A673 (cell line): ENCODE data around the gene SENP2. TPM values are rescaled to one million over a fixed set of nuclear protein-coding genes. Genes with fewer than 3 reads are reported as not detected.

Experiments
- BruUV-seq: library from RNA; stranded (reverse); fragments of 400-500 nt; replicated peaks from 2 replicates; lab custom pipeline; 2021; lab: Mats Ljungman, UMichigan
- CTCF ChIA-PET: fragments of 300-600 bp; sonication (Branson Sonifier 250); formaldehyde crosslinking; loops from one replicate; lab custom pipeline; 2022; ENCODE audit warnings: antibody characterized with exemption; lab: Charles Lee
- POLR2A ChIA-PET: fragments of 300-600 bp; sonication (Branson Sonifier 250); formaldehyde crosslinking; loops from one replicate; lab custom pipeline; 2022; ENCODE audit warnings: antibody characterized with exemption; ENCODE audit not compliant: low non-redundant PET; lab: Charles Lee
- DNase-seq: peaks from one replicate; pipeline ENCODE4 v3.0.0-alpha.2; 2015; ENCODE audit warnings: low spot score
- H3K27ac ChIP-seq: fragments of 200-600 bp; sonication (generic); 2 replicates; pipeline ENCODE4 v1.5.1; 2016; ENCODE audit warnings: mixed run types, low read depth, mild to moderate bottlenecking, mixed read lengths, antibody characterized with exemption, low read length; ENCODE audit not compliant: poor library complexity, severe bottlenecking
- H3K27me3 ChIP-seq: fragments of 200-600 bp; sonication (generic); replicated peaks from 2 replicates; pipeline ENCODE4 v1.6.1; 2017; ENCODE audit warnings: mixed run types, low read depth, mild to moderate bottlenecking, mixed read lengths, antibody characterized with exemption, low read length; ENCODE audit not compliant: insufficient read depth, poor library complexity
- H3K36me3 ChIP-seq: fragments of 200-600 bp; sonication (generic); 2 replicates; pipeline ENCODE4 v1.6.1; 2016; ENCODE audit warnings: mixed run types, mild to moderate bottlenecking, mixed read lengths, antibody characterized with exemption, low read length; ENCODE audit not compliant: insufficient read depth, poor library complexity, severe bottlenecking
- H3K4me1 ChIP-seq: fragments of 200-600 bp; sonication (generic); 2 replicates; pipeline ENCODE4 v1.6.1; 2017; ENCODE audit warnings: mixed run types, mild to moderate bottlenecking, mixed read lengths, antibody characterized with exemption, low read length; ENCODE audit not compliant: insufficient read depth, poor library complexity, severe bottlenecking
- H3K4me3 ChIP-seq: fragments of 200-600 bp; sonication (generic); 2 replicates; pipeline ENCODE4 v1.5.1; 2016; ENCODE audit warnings: low read depth, mixed run types, mild to moderate bottlenecking, mixed read lengths, low read length; ENCODE audit not compliant: poor library complexity, severe bottlenecking
- H3K9me3 ChIP-seq: fragments of 200-600 bp; sonication (generic); 2 replicates; pipeline ENCODE4 v1.6.1; 2016; ENCODE audit warnings: mixed run types, low read depth, mild to moderate bottlenecking, mixed read lengths, antibody characterized with exemption, low read length; ENCODE audit not compliant: poor library complexity, severe bottlenecking
- CTCF ChIP-seq: fragments of 300-800, 200-600 bp; sonication (generic); conservative IDR thresholded peaks from 2 replicates; pipeline ENCODE4 v1.5.1; 2017; ENCODE audit warnings: low read depth, mild to moderate bottlenecking, antibody characterized with exemption, low read length, moderate library complexity, mixed read lengths
- EZH2 ChIP-seq: fragments of 200-600 bp; sonication (generic); IDR thresholded peaks from 2 replicates; pipeline ENCODE4 v1.6.1; 2017; ENCODE audit warnings: borderline replicate concordance, low read depth, mild to moderate bottlenecking, mixed read lengths, antibody characterized with exemption, low read length; ENCODE audit not compliant: poor library complexity, severe bottlenecking
- intact Hi-C: fragments of 100-400 bp; cut with micrococcal nuclease; formaldehyde crosslinking; loops from one replicate; pipeline ENCODE4 v1.10.0; 2022; ENCODE audit not compliant: unreplicated experiment
- total RNA-seq: library from RNA; stranded (reverse); gene quantifications from 2 replicates; pipeline ENCODE4 v1.2.3, GENCODE V29; 2021

SENP2 gene
- total RNA-seq, 1 experiment from 2014 or later: 43.4 TPM

GRCh38 chr3:185678027-185678426, 91.9 kb downstream of the SENP2 start:
- Histone ChIP-seq H3K9me3 (no peaks in the 10 kb centered on the region), H3K36me3 (peaks cover 47% of the 10 kb centered on the region), H3K27me3 (no peaks in the 10 kb centered on the region), H3K27ac (no peak overlapping the region), H3K4me1 (no peaks in the 10 kb centered on the region), H3K4me3 (no peak overlapping the region)
- no peak for TF ChIP-seq EZH2
- no peak for TF ChIP-seq CTCF
- ChIA-PET CTCF (interaction anchor here (0.6 to 2.0 kb wide), 7 partner anchors 9 to 266 kb away, joined by 3 to 21 read pairs (median 6); no protein-coding TSS in a partner anchor), POLR2A (no interaction called here)
- intact Hi-C loops: no loop called here
- BruUV-seq: no TSS peak
- DNase-seq: no peak

- no peak overlapping the region for H3K4me3 ChIP-seq
- no peak overlapping the region for H3K27ac ChIP-seq
- ChIA-PET CTCF (no interaction called here), POLR2A (no interaction called here)
- TF ChIP-seq EZH2 (no peak), CTCF (no peak)
- H3K36me3 ChIP-seq: peaks cover 34% of the 10 kb centered on the region
- BruUV-seq: no TSS peak
- H3K9me3 ChIP-seq: no peaks in the 10 kb centered on the region
- H3K27me3 ChIP-seq: no peaks in the 10 kb centered on the region
- no peak for DNase-seq
- no peaks in the 10 kb centered on the region for H3K4me1 ChIP-seq
- intact Hi-C loops: no loop called here
Measured at GRCh38 chr3:185680231-185680630, 94.1 kb downstream of the SENP2 start.

Other genes starting within 250 kb of the SENP2 start
- 26.4 and 26.8 TPM in 2 replicates for gene MAP3K13, start 223.2 kb upstream of the SENP2 start, total RNA-seq
- 27.7 and 29.9 TPM in 2 replicates for gene TMEM41A, start 87.3 kb upstream of the SENP2 start, total RNA-seq
- gene LIPH, start 33.7 kb upstream of the SENP2 start, total RNA-seq: 6.2 and 12.1 TPM in 2 replicates
- gene IGF2BP2, start 238.7 kb downstream of the SENP2 start, total RNA-seq: 66.2 and 77.2 TPM in 2 replicates